Embryonic facial prominence (tissue), 1 donor: ENCODE results near the gene FGF2.
A peak's percentile ranks its signal among the peaks of the same experiment; 100 is the strongest.
"Not testable (repeated sequence)": the region's sequence is repeated elsewhere in the genome, so short reads cannot be mapped to it uniquely, and the experiment has no call there.

ENCODE experiments used
- DNase-seq: peaks from one replicate; pipeline ENCODE4 v3.0.0-alpha.2; 2016; ENCODE audit errors: extremely low spot score

FGF2 gene

GRCh38 chr4:122812823-122813222, 13.8 kb upstream of the FGF2 start:
- not testable (repeated sequence) for DNase-seq

- no peak for DNase-seq
These were observed 12.2 kb upstream of the FGF2 start for GRCh38 chr4:122814426-122814825.

GRCh38 chr4:122815248-122815647, 11.4 kb upstream of the FGF2 start:
- DNase-seq = no peak

GRCh38 chr4:122816476-122816875, 10.2 kb upstream of the FGF2 start:
- no peak for DNase-seq

GRCh38 chr4:122819708-122820449, 6.8 kb upstream of the FGF2 start:
- no peak for DNase-seq

- DNase-seq = no peak
These were observed 5.5 kb upstream of the FGF2 start for GRCh38 chr4:122821092-122821491.

GRCh38 chr4:122822466-122822865, 4.2 kb upstream of the FGF2 start:
- no peak for DNase-seq

GRCh38 chr4:122823476-122823875, 3.2 kb upstream of the FGF2 start:
- no peak for DNase-seq

GRCh38 chr4:122824616-122825015, 2.0 kb upstream of the FGF2 start:
- no peak for DNase-seq

- no peak for DNase-seq
These were observed 528 bp upstream of the FGF2 start for GRCh38 chr4:122826079-122826527.

- DNase-seq = peak; percentile 19
These were observed 737 bp downstream of the FGF2 start for GRCh38 chr4:122827258-122827878.

- DNase-seq = no peak
These were observed 1.4 kb downstream of the FGF2 start for GRCh38 chr4:122827879-122828601.

GRCh38 chr4:122830426-122831095, 3.9 kb downstream of the FGF2 start:
- peak; percentile 91 for DNase-seq

GRCh38 chr4:122831515-122832196, 5.0 kb downstream of the FGF2 start:
- no peak for DNase-seq

GRCh38 chr4:122832732-122833131, 6.1 kb downstream of the FGF2 start:
- no peak for DNase-seq

GRCh38 chr4:122833999-122834398, 7.4 kb downstream of the FGF2 start:
- DNase-seq = no peak

GRCh38 chr4:122836941-122837340, 10.3 kb downstream of the FGF2 start:
- no peak for DNase-seq

GRCh38 chr4:122838034-122838433, 11.4 kb downstream of the FGF2 start:
- DNase-seq = no peak

- DNase-seq = no peak
These were observed 15.8 kb downstream of the FGF2 start for GRCh38 chr4:122842392-122842791.

- no peak for DNase-seq
These were observed 16.4 kb downstream of the FGF2 start for GRCh38 chr4:122842984-122843531.

GRCh38 chr4:122844391-122844790, 17.8 kb downstream of the FGF2 start:
- not testable (repeated sequence) for DNase-seq
